PC-9 (cell line): ENCODE results near the gene CEP89. TPM values are rescaled to one million over a fixed set of nuclear protein-coding genes. Genes with fewer than 3 reads are reported as not detected.

ENCODE experiments used
- BruUV-seq: library from RNA; stranded (reverse); fragments of 400-500 nt; replicated peaks from 2 replicates; lab custom pipeline; 2021; lab: Mats Ljungman, UMichigan
- CTCF ChIA-PET: fragments of 300-600 bp; sonication (Branson Sonifier 250); formaldehyde crosslinking; loops from one replicate; lab custom pipeline; 2022; ENCODE audit warnings: antibody characterized with exemption; lab: Charles Lee
- POLR2A ChIA-PET: fragments of 300-600 bp; sonication (Branson Sonifier 250); formaldehyde crosslinking; loops from one replicate; lab custom pipeline; 2022; ENCODE audit warnings: antibody characterized with exemption; ENCODE audit not compliant: unreplicated experiment; lab: Charles Lee
- DNase-seq, 2 experiments: peaks; one replicate each; pipeline versions ENCODE4 v3.0.0 to v3.0.0-alpha.2; 2015 to 2022; ENCODE audit warnings: mixed read lengths in 1 of 2
- H2AFZ ChIP-seq: fragments of 200-600 bp; sonication (generic); 2 replicates; pipeline ENCODE4 v1.8.1; 2017; ENCODE audit warnings: antibody characterized with exemption
- H3F3A ChIP-seq: fragments of 200-600 bp; sonication (generic); 2 replicates; pipeline ENCODE4 v1.8.1; 2017; ENCODE audit warnings: antibody characterized with exemption, mild to moderate bottlenecking, low read depth; ENCODE audit not compliant: insufficient read depth
- H3K27ac ChIP-seq: fragments of 200-600 bp; sonication (generic); 2 replicates; pipeline ENCODE4 v1.6.1; 2016; ENCODE audit warnings: mixed run types
- H3K27me3 ChIP-seq: fragments of 200-600 bp; sonication (generic); 2 replicates; pipeline ENCODE4 v1.6.1; 2016; ENCODE audit warnings: low read depth, mixed run types; ENCODE audit not compliant: insufficient read depth
- H3K36me3 ChIP-seq: fragments of 200-600 bp; sonication (generic); 2 replicates; pipeline ENCODE4 v1.6.1; 2016; ENCODE audit warnings: low read depth, mixed run types
- H3K4me1 ChIP-seq: fragments of 200-600 bp; sonication (generic); replicated peaks from 2 replicates; pipeline ENCODE4 v1.6.1; 2016; ENCODE audit warnings: mixed run types; ENCODE audit not compliant: insufficient read depth
- H3K4me2 ChIP-seq: fragments of 200-600 bp; sonication (generic); 2 replicates; pipeline ENCODE4 v1.6.1; 2017; ENCODE audit warnings: mixed run types
- H3K4me3 ChIP-seq: fragments of 200-600 bp; sonication (generic); 2 replicates; pipeline ENCODE4 v1.6.1; 2016; ENCODE audit warnings: mixed run types
- H3K79me2 ChIP-seq: fragments of 200-600 bp; sonication (generic); 2 replicates; pipeline ENCODE4 v1.6.1; 2017; ENCODE audit warnings: low read depth, mixed run types
- H3K9me2 ChIP-seq: fragments of 200-600 bp; sonication (generic); 2 replicates; pipeline ENCODE4 v1.8.1; 2017; ENCODE audit warnings: mild to moderate bottlenecking; ENCODE audit not compliant: insufficient read depth
- H3K9me3 ChIP-seq: fragments of 200-600 bp; sonication (generic); 2 replicates; pipeline ENCODE4 v1.8.1; 2016; ENCODE audit warnings: low read depth; ENCODE audit not compliant: insufficient read depth
- H4K20me1 ChIP-seq: fragments of 200-600 bp; sonication (generic); 2 replicates; pipeline ENCODE4 v1.8.1; 2017; ENCODE audit not compliant: insufficient read depth
- EZH2 ChIP-seq: fragments of 200-600 bp; sonication (generic); IDR thresholded peaks from 2 replicates; pipeline ENCODE4 v1.8.0; 2017; ENCODE audit warnings: antibody characterized with exemption, low read depth
- intact Hi-C: fragments of 100-400 bp; cut with micrococcal nuclease; formaldehyde crosslinking; loops from one replicate; pipeline ENCODE4 v1.10.0; 2022; ENCODE audit not compliant: unreplicated experiment
- total RNA-seq: library from RNA; stranded (reverse); gene quantifications from 2 replicates; pipeline ENCODE4 v1.2.3, GENCODE V29; 2021
- TF ChIP-seq, protein P1 (sequence below): fragments of 200-600 bp; sonication (generic); conservative IDR thresholded peaks from 2 replicates; pipeline ENCODE4 v1.6.1; 2017; ENCODE audit warnings: mixed run types, antibody characterized with exemption, mild to moderate bottlenecking, moderate library complexity

Gene CEP89
- total RNA-seq, 1 experiment from 2014 or later, result 33.6 TPM

DNA sequence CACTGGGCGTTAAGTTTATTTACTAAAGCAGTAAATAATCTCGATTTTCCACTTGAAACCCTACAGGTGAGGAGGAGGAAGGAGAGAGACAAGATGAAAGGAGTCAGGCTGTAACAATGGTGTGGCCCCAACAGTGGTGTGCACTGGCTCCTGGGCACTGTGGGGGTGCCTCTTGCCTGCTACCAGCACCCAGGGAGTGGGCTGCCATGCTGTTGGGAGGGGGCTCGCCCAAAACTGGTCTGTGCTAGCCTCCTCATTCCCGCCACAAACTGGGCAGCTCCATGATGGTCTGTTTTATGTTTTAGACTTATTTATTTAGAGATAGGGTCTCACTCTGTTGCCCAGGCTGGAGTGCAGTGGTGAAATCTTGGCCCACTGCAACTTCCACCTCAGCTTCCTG lies 52.4 kb downstream of the CEP89 start:
- ChIA-PET CTCF (no interaction called here), POLR2A (no interaction called here)
- H3K79me2 ChIP-seq, result no peaks in the 10 kb centered on the region
- TF ChIP-seq, protein P1, sequence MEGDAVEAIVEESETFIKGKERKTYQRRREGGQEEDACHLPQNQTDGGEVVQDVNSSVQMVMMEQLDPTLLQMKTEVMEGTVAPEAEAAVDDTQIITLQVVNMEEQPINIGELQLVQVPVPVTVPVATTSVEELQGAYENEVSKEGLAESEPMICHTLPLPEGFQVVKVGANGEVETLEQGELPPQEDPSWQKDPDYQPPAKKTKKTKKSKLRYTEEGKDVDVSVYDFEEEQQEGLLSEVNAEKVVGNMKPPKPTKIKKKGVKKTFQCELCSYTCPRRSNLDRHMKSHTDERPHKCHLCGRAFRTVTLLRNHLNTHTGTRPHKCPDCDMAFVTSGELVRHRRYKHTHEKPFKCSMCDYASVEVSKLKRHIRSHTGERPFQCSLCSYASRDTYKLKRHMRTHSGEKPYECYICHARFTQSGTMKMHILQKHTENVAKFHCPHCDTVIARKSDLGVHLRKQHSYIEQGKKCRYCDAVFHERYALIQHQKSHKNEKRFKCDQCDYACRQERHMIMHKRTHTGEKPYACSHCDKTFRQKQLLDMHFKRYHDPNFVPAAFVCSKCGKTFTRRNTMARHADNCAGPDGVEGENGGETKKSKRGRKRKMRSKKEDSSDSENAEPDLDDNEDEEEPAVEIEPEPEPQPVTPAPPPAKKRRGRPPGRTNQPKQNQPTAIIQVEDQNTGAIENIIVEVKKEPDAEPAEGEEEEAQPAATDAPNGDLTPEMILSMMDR, result no peak
- no peak for TF ChIP-seq EZH2
- H2AFZ ChIP-seq, result no peak overlapping the region
- H3K27ac ChIP-seq, result no peak overlapping the region
- H3K4me3 ChIP-seq, result no peak overlapping the region
- no peaks in the 10 kb centered on the region for H3K36me3 ChIP-seq
- H3F3A ChIP-seq, result no peaks in the 10 kb centered on the region
- no peaks in the 10 kb centered on the region for H3K4me1 ChIP-seq
- no peaks in the 10 kb centered on the region for H3K9me2 ChIP-seq
- DNase-seq, result no peak
- intact Hi-C loops, result no loop called here
- H3K9me3 ChIP-seq, result no peaks in the 10 kb centered on the region
- H3K27me3 ChIP-seq, result no peaks in the 10 kb centered on the region
- no TSS peak for BruUV-seq
- no peaks in the 10 kb centered on the region for H4K20me1 ChIP-seq
- H3K4me2 ChIP-seq, result no peak overlapping the region

DNA sequence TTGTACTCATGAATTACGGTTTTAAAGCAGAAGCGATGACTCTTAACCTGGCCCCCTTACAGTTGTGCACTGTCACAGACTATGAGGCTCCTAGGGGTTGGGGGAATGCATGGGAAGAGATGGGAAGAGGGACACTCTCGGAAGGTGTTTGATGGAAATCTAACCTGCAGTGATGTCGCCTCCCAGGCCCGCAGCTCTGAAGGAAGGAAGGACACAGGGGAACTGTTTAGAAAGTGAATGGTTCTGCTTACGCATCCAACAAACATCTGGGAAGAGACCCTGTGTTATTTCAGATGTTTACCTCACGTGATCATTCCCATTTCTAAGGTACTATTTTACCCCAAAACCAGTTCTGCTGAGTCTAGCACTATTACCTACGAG lies 54.2 kb downstream of the CEP89 start:
- Histone ChIP-seq H3K79me2 (no peaks in the 10 kb centered on the region), H3F3A (no peaks in the 10 kb centered on the region), H3K4me1 (no peaks in the 10 kb centered on the region), H3K27ac (no peak overlapping the region), H3K36me3 (no peaks in the 10 kb centered on the region), H3K4me2 (no peak overlapping the region), H2AFZ (no peak overlapping the region), H3K9me3 (no peaks in the 10 kb centered on the region), H3K27me3 (no peaks in the 10 kb centered on the region), H3K4me3 (no peak overlapping the region), H3K9me2 (no peaks in the 10 kb centered on the region), H4K20me1 (no peaks in the 10 kb centered on the region)
- POLR2A ChIA-PET, result no interaction called here
- CTCF ChIA-PET, result no interaction called here
- intact Hi-C loops, result no loop called here
- BruUV-seq, result no TSS peak
- TF ChIP-seq EZH2, result no peak
- TF ChIP-seq, protein P1, result no peak
- no peak for DNase-seq

DNA sequence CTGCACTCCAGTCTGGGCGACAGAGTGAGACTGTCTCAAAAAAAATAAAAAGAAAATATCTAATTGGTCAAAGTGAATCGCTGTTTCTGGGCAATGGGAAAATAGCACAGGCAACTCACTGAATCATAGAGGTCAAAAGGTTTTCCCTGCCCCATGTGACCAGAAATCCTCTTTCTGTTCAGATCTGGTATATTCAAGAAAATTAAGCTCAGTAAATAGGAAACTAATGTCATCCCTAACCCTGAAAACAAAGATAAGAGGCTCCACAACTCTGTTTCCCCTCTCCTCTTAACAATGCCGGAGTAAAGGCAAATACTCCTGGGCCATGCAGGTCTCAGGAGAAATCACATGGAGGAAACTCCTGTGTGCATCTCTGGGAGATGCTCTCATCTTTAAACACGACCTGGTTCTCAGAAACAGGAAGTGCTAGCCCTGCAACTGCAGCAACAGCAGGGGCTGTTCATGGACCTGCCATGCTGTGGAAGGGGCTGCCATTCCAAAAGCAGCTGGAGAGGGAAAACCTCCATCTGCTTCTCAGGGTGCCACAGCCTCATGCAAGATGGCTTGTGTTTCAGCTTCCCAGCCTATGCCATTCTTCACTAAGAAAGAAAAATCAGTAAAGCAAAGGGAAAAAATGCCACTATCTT lies 54.7 kb downstream of the CEP89 start:
- no peaks in the 10 kb centered on the region for H3K4me1 ChIP-seq
- H3K9me3 ChIP-seq, result no peaks in the 10 kb centered on the region
- H3K36me3 ChIP-seq, result no peaks in the 10 kb centered on the region; the same call in 1 of the 2 replicates
- no peaks in the 10 kb centered on the region for H3K9me2 ChIP-seq
- H3K27me3 ChIP-seq, result no peaks in the 10 kb centered on the region
- no peak overlapping the region for H2AFZ ChIP-seq
- H3K27ac ChIP-seq, result no peak overlapping the region
- BruUV-seq, result no TSS peak
- no peak for DNase-seq
- no peak overlapping the region for H3K4me3 ChIP-seq
- no peaks in the 10 kb centered on the region for H4K20me1 ChIP-seq
- no peaks in the 10 kb centered on the region for H3K79me2 ChIP-seq
- TF ChIP-seq, protein P1, result no peak
- no peak for TF ChIP-seq EZH2
- POLR2A ChIA-PET, result no interaction called here
- no peak overlapping the region for H3K4me2 ChIP-seq
- H3F3A ChIP-seq, result no peaks in the 10 kb centered on the region
- CTCF ChIA-PET, result no interaction called here
- intact Hi-C loops, result no loop called here
